Bone marrow (tissue), 2 donors: ENCODE data around the gene JCHAIN.

Experiments
- DNase-seq, 2 donors: peaks; one replicate each; lab custom pipeline; 2025; lab: John Stamatoyannopoulos, UW

JCHAIN gene

GRCh38 chr4:70637239-70637913, 28.9 kb downstream of the JCHAIN start:
- DNase-seq, result no peak

- DNase-seq, result no peak
These were observed 31.8 kb downstream of the JCHAIN start for GRCh38 chr4:70634482-70634881.

- DNase-seq, result no peak
These were observed 34.3 kb downstream of the JCHAIN start for GRCh38 chr4:70632028-70632427.

- no peak for DNase-seq
These were observed 36.1 kb downstream of the JCHAIN start for GRCh38 chr4:70630162-70630561.

GRCh38 chr4:70629469-70630090, 36.7 kb downstream of the JCHAIN start:
- no peak for DNase-seq

- no peak for DNase-seq
These were observed 37.9 kb downstream of the JCHAIN start, which contains the start of gene ENAM for GRCh38 chr4:70628444-70628843. TSS of gene ENAM (plus strand) at chr4:70628744. CDS start at chr4:70629501, 757 bp downstream.

- DNase-seq, result no peak
These were observed 38.7 kb downstream of the JCHAIN start for GRCh38 chr4:70627620-70628019.

- no peak for DNase-seq
These were observed 42.0 kb downstream of the JCHAIN start for GRCh38 chr4:70624226-70624793.

- DNase-seq, result no peak
These were observed 43.0 kb downstream of the JCHAIN start for GRCh38 chr4:70623323-70623722.

GRCh38 chr4:70619778-70620177, 46.5 kb downstream of the JCHAIN start:
- no peak for DNase-seq

GRCh38 chr4:70619288-70619687, 47.0 kb downstream of the JCHAIN start:
- no peak for DNase-seq

GRCh38 chr4:70614184-70614555, 52.1 kb downstream of the JCHAIN start:
- DNase-seq, result no peak

GRCh38 chr4:70613306-70614183, 52.8 kb downstream of the JCHAIN start:
- DNase-seq, result no peak

- DNase-seq, result no peak
These were observed 58.0 kb downstream of the JCHAIN start for GRCh38 chr4:70608324-70608723.

- no peak for DNase-seq
These were observed 58.9 kb downstream of the JCHAIN start for GRCh38 chr4:70607334-70607853.

GRCh38 chr4:70606459-70606858, 59.8 kb downstream of the JCHAIN start:
- no peak for DNase-seq
